ENCODE data around the gene L1CAM.

Gene L1CAM

GRCh38 chrX:153848325-153848724, 37.6 kb downstream of the L1CAM start:
- Histone ChIP-seq H4K12ac (ENCODE audit: low read depth, low read length) (no peak overlapping the region), H3K9me3 (ENCODE audit: insufficient read depth, low read depth, low read length) (no peaks in the 10 kb centered on the region), H2BK5ac (ENCODE audit: low read depth, low read length, poor library complexity) (no peak overlapping the region), H3K27ac (ENCODE audit: low read depth, low read length) (no peak overlapping the region), H4K91ac (ENCODE audit: low read depth, low read length) (no peak overlapping the region), H2BK120ac (ENCODE audit: insufficient read depth, low read length, poor library complexity) (no peak overlapping the region), H3K4me2 (ENCODE audit: low read length) (no peak overlapping the region), H3K79me1 (ENCODE audit: low read length) (no peaks in the 10 kb centered on the region), H4K8ac (ENCODE audit: low read depth, low read length) (no peak overlapping the region), H3K27me3 (ENCODE audit: insufficient read depth, low read length) (no peaks in the 10 kb centered on the region), H3K79me2 (ENCODE audit: control insufficient read depth, insufficient read depth, low read length, poor library complexity) (no peaks in the 10 kb centered on the region), H2AK5ac (ENCODE audit: low read length) (no peak overlapping the region), H3K9ac (ENCODE audit: low read length) (no peak overlapping the region), H3K4ac (ENCODE audit: low read depth, low read length) (no peak overlapping the region), H3K14ac (ENCODE audit: low read length) (no peak overlapping the region), H3K4me1 (ENCODE audit: control insufficient read depth in 1 of 2, insufficient read depth in 2 of 2, low read length in 2 of 2) (no peaks in the 10 kb centered on the region), H3K18ac (ENCODE audit: low read length) (no peak overlapping the region), H3K4me3 (ENCODE audit: low read depth, low read length) (no peak overlapping the region), H2AFZ (ENCODE audit: insufficient read depth, low read length, poor library complexity) (no peak overlapping the region), H3K36me3 (ENCODE audit: control insufficient read depth in 1 of 2, insufficient read depth in 2 of 2, low read length in 2 of 2) (no peaks in the 10 kb centered on the region), H2BK12ac (ENCODE audit: low read length) (no peak overlapping the region), H3K23ac (ENCODE audit: low read length) (no peak overlapping the region)
- no CpG with 5 or more reads among the region's 3 CpGs for WGBS (ENCODE audit: extremely low coverage, insufficient coverage, insufficient read length)
- DNase-seq: no peak

- H3K79me1 ChIP-seq (ENCODE audit: low read length): no peaks in the 10 kb centered on the region
- no peak overlapping the region for H4K91ac ChIP-seq (ENCODE audit: low read depth, low read length)
- WGBS (ENCODE audit: extremely low coverage, insufficient coverage, insufficient read length): no CpG with 5 or more reads among the region's 3 CpGs
- peak; percentile 45 to 71 for DNase-seq
- H2BK5ac ChIP-seq (ENCODE audit: low read depth, low read length, poor library complexity): no peak overlapping the region
- no peaks in the 10 kb centered on the region for H3K27me3 ChIP-seq (ENCODE audit: insufficient read depth, low read length)
- H3K79me2 ChIP-seq (ENCODE audit: control insufficient read depth, insufficient read depth, low read length, poor library complexity): no peaks in the 10 kb centered on the region
- no peak overlapping the region for H2AK5ac ChIP-seq (ENCODE audit: low read length)
- no peaks in the 10 kb centered on the region for H3K36me3 ChIP-seq (ENCODE audit: control insufficient read depth in 1 of 2, insufficient read depth in 2 of 2, low read length in 2 of 2)
- no peaks in the 10 kb centered on the region for H3K4me1 ChIP-seq (ENCODE audit: control insufficient read depth in 1 of 2, insufficient read depth in 2 of 2, low read length in 2 of 2)
- H3K9ac ChIP-seq (ENCODE audit: low read length): no peak overlapping the region
- no peak overlapping the region for H4K8ac ChIP-seq (ENCODE audit: low read depth, low read length)
- H2BK120ac ChIP-seq (ENCODE audit: insufficient read depth, low read length, poor library complexity): no peak overlapping the region
- no peak overlapping the region for H2AFZ ChIP-seq (ENCODE audit: insufficient read depth, low read length, poor library complexity)
- no peak overlapping the region for H3K23ac ChIP-seq (ENCODE audit: low read length)
- no peak overlapping the region for H3K4me3 ChIP-seq (ENCODE audit: low read depth, low read length)
- H3K4me2 ChIP-seq (ENCODE audit: low read length): no peak overlapping the region
- no peak overlapping the region for H2BK12ac ChIP-seq (ENCODE audit: low read length)
- H3K14ac ChIP-seq (ENCODE audit: low read length): no peak overlapping the region
- no peaks in the 10 kb centered on the region for H3K9me3 ChIP-seq (ENCODE audit: insufficient read depth, low read depth, low read length)
- H3K18ac ChIP-seq (ENCODE audit: low read length): no peak overlapping the region
- no peak overlapping the region for H3K4ac ChIP-seq (ENCODE audit: low read depth, low read length)
- no peak overlapping the region for H3K27ac ChIP-seq (ENCODE audit: low read depth, low read length)
- H4K12ac ChIP-seq (ENCODE audit: low read depth, low read length): no peak overlapping the region
Observed at GRCh38 chrX:153845842-153846241, 40.1 kb downstream of the L1CAM start.

GRCh38 chrX:153845195-153845594, 40.8 kb downstream of the L1CAM start:
- no peaks in the 10 kb centered on the region for H3K27me3 ChIP-seq (ENCODE audit: insufficient read depth, low read length)
- WGBS (ENCODE audit: extremely low coverage, insufficient coverage, insufficient read length): no CpG with 5 or more reads among the region's 6 CpGs
- H4K12ac ChIP-seq (ENCODE audit: low read depth, low read length): no peak overlapping the region
- no peak overlapping the region for H3K9ac ChIP-seq (ENCODE audit: low read length)
- no peak overlapping the region for H2AK5ac ChIP-seq (ENCODE audit: low read length)
- no peak overlapping the region for H2BK5ac ChIP-seq (ENCODE audit: low read depth, low read length, poor library complexity)
- no peak overlapping the region for H3K23ac ChIP-seq (ENCODE audit: low read length)
- no peak overlapping the region for H4K8ac ChIP-seq (ENCODE audit: low read depth, low read length)
- no peak overlapping the region for H3K27ac ChIP-seq (ENCODE audit: low read depth, low read length)
- H3K79me1 ChIP-seq (ENCODE audit: low read length): no peaks in the 10 kb centered on the region
- no peaks in the 10 kb centered on the region for H3K36me3 ChIP-seq (ENCODE audit: control insufficient read depth in 1 of 2, insufficient read depth in 2 of 2, low read length in 2 of 2)
- H3K4me1 ChIP-seq (ENCODE audit: control insufficient read depth in 1 of 2, insufficient read depth in 2 of 2, low read length in 2 of 2): no peaks in the 10 kb centered on the region
- H2AFZ ChIP-seq (ENCODE audit: insufficient read depth, low read length, poor library complexity): no peak overlapping the region
- H4K91ac ChIP-seq (ENCODE audit: low read depth, low read length): no peak overlapping the region
- H2BK12ac ChIP-seq (ENCODE audit: low read length): no peak overlapping the region
- no peak overlapping the region for H3K4me3 ChIP-seq (ENCODE audit: low read depth, low read length)
- no peak overlapping the region for H3K4me2 ChIP-seq (ENCODE audit: low read length)
- no peak for DNase-seq
- no peak overlapping the region for H3K18ac ChIP-seq (ENCODE audit: low read length)
- H3K79me2 ChIP-seq (ENCODE audit: control insufficient read depth, insufficient read depth, low read length, poor library complexity): no peaks in the 10 kb centered on the region
- H2BK120ac ChIP-seq (ENCODE audit: insufficient read depth, low read length, poor library complexity): no peak overlapping the region
- H3K4ac ChIP-seq (ENCODE audit: low read depth, low read length): no peak overlapping the region
- H3K9me3 ChIP-seq (ENCODE audit: insufficient read depth, low read depth, low read length): no peaks in the 10 kb centered on the region
- H3K14ac ChIP-seq (ENCODE audit: low read length): no peak overlapping the region

- H2AFZ ChIP-seq (ENCODE audit: insufficient read depth, low read length, poor library complexity): no peak overlapping the region
- no peak overlapping the region for H3K27ac ChIP-seq (ENCODE audit: low read depth, low read length)
- H3K14ac ChIP-seq (ENCODE audit: low read length): no peak overlapping the region
- no peak overlapping the region for H3K4ac ChIP-seq (ENCODE audit: low read depth, low read length)
- H3K79me2 ChIP-seq (ENCODE audit: control insufficient read depth, insufficient read depth, low read length, poor library complexity): no peaks in the 10 kb centered on the region
- H3K4me2 ChIP-seq (ENCODE audit: low read length): no peak overlapping the region
- H4K91ac ChIP-seq (ENCODE audit: low read depth, low read length): no peak overlapping the region
- no peaks in the 10 kb centered on the region for H3K79me1 ChIP-seq (ENCODE audit: low read length)
- no peak overlapping the region for H3K4me3 ChIP-seq (ENCODE audit: low read depth, low read length)
- no peak for DNase-seq
- H3K23ac ChIP-seq (ENCODE audit: low read length): no peak overlapping the region
- no peaks in the 10 kb centered on the region for H3K27me3 ChIP-seq (ENCODE audit: insufficient read depth, low read length)
- no peaks in the 10 kb centered on the region for H3K9me3 ChIP-seq (ENCODE audit: insufficient read depth, low read depth, low read length)
- no peak overlapping the region for H2BK120ac ChIP-seq (ENCODE audit: insufficient read depth, low read length, poor library complexity)
- H3K36me3 ChIP-seq (ENCODE audit: control insufficient read depth in 1 of 2, insufficient read depth in 2 of 2, low read length in 2 of 2): no peaks in the 10 kb centered on the region
- H2BK5ac ChIP-seq (ENCODE audit: low read depth, low read length, poor library complexity): no peak overlapping the region
- WGBS (ENCODE audit: extremely low coverage, insufficient coverage, insufficient read length): no CpG with 5 or more reads among the region's 6 CpGs
- no peak overlapping the region for H3K18ac ChIP-seq (ENCODE audit: low read length)
- no peak overlapping the region for H4K8ac ChIP-seq (ENCODE audit: low read depth, low read length)
- no peak overlapping the region for H2AK5ac ChIP-seq (ENCODE audit: low read length)
- H3K9ac ChIP-seq (ENCODE audit: low read length): no peak overlapping the region
- H4K12ac ChIP-seq (ENCODE audit: low read depth, low read length): no peak overlapping the region
- no peaks in the 10 kb centered on the region for H3K4me1 ChIP-seq (ENCODE audit: control insufficient read depth in 1 of 2, insufficient read depth in 2 of 2, low read length in 2 of 2)
- no peak overlapping the region for H2BK12ac ChIP-seq (ENCODE audit: low read length)
Observed at GRCh38 chrX:153844509-153845082, 41.4 kb downstream of the L1CAM start.

Data from trophoblast cell (in vitro differentiated cells and primary cell).